GM10847 (cell line): ENCODE results near the gene FAAP100.
A peak's percentile ranks its signal among the peaks of the same experiment; 100 is the strongest.

Experiments
- POLR2A ChIP-seq: IDR thresholded peaks from 2 replicates; pipeline ENCODE4 v1.6.1; 2011; ENCODE audit not compliant: insufficient read length; ENCODE audit errors: extremely low read depth

FAAP100 gene

DNA sequence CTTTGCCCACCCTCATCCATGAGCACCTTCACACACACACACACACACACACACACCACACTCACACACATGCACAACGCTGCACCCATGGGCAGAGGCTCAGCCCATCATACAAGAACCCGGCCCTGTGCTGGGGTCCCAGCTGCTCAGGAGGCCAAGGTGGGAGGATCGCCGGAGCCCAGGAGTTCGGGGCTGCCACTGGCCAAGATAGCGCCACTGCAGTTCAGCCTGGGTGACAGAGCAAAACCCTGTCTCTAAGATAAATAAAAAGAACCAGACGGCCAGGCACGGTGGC, 27.3 kb downstream of the FAAP100 start:
- no peak for TF ChIP-seq POLR2A

GRCh38 chr17:81524039-81524864, 27.9 kb downstream of the FAAP100 start:
- TF ChIP-seq POLR2A: no peak

- TF ChIP-seq POLR2A: no peak
These were observed 28.6 kb downstream of the FAAP100 start for GRCh38 chr17:81523402-81524038.

DNA sequence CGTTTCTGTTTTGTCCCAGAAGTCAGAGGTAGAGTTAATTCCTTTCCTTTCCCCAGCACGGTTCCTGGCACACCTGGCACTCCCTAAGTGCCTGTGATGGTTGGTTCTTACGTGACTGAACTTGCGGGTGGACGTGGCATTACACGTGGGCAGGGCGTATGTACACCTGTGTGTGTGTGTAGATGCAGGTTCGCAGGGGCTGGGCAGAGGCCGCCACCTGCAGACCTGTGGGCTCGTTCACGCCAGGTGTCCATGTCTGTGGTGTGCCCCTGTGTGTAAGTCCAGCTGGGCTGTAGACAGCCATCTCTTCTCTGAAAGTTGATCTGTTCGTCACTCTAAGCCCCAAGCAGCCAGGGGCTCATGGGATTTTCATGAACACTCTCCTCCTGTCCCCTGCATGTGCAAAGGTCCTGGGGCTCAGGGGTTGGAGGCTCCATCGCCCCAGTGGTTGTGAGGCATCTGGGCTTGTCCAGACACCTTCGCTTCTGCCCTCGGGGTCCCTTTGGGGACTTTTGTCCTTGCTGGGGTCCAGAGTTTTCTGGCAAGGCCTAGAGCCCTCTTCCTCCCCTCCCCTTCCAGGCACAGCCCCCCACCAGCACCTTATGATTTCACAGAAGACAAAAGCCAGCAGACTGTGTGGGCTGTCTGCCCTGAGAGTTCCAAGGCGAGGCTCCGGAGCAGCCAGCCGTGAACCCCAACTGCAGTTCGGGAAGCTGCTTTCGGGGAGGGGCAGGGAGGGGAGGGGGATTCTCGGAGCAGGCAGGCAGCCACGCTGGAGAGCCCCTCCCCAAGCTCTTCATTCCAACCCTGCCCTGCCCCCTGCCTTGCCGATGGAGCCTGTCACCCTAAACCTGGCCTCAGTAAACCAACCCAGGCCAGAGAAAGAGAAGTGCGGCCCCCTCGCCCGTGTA, 29.4 kb downstream of the FAAP100 start:
- no peak for TF ChIP-seq POLR2A

DNA sequence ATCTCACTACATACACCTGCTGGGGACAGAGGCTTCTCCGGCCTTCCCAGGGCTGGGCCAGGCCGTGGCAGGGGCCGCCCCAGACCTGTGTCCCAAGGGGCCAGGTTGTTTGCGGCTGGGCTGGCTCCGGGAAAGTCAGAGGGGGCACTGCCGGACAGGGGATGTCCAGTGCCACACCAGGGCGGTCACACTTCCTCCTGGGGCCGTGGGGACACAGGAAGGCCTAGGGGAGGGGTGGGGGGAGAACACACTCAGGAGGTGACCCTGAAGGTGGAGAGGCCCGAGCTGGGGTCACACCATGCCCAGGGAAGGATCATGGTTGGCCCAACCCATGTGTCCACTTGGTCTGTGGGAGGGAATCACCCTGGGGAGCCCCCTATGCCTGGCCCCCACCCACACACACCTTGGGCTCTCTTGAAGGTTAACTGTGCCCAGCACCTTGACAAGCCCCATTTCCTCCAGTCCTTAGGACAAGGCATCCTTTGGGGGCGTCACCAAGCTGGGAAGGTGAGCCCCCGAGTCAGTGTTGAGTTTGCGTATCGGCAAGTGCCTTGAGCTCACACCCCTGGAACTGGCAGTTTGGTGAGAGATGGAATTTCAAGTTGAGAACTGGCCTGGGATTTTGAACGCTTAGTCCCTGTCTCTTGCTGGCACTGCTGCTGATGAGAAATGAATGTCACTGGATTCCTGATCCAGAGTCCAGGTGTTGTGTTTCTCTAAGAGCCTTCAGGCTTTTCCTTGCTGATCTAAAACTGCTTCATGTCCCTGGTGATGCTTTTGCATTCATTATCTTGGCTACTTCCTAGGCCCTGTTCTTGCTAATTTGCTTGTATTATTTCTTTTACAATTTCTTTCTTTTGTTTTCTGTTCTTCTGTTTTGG, 31.9 kb downstream of the FAAP100 start:
- no peak for TF ChIP-seq POLR2A

DNA sequence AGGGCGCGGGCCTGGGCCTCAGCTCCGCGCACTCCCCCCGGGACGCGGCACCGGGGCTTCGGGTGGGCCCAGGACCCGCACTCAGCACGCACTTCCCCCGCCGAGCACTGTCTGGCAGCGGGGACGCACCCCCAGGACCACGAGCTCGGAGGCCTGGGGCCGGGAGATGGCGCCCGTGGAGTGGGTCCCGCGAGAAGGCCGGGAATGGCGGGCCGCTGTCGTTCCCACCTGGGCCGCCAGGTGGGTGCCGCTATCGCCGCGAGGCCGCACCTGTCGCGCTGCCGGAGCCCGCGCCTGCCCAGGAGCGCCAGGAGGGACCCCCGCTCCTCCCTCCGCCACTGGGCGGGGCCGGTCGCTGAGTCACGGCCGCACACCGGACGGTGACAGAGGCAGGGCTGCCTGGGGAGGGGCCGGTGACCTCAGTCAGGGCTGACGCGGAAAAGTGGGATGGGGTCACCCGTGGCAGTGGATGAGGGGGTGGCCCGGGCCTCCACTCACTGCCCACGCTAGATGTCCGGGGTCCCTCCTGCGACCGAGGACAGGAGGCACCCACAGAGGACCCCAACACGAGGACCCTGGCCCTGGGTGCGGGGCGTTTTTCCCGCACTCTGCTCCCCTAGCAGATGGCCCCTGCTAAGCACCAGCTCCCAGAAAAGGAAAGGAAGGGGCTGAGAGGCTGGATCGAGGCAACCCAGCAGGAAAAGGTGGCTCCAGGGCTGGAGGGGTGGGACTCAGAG, 32.7 kb downstream of the FAAP100 start:
- TF ChIP-seq POLR2A: no peak

DNA sequence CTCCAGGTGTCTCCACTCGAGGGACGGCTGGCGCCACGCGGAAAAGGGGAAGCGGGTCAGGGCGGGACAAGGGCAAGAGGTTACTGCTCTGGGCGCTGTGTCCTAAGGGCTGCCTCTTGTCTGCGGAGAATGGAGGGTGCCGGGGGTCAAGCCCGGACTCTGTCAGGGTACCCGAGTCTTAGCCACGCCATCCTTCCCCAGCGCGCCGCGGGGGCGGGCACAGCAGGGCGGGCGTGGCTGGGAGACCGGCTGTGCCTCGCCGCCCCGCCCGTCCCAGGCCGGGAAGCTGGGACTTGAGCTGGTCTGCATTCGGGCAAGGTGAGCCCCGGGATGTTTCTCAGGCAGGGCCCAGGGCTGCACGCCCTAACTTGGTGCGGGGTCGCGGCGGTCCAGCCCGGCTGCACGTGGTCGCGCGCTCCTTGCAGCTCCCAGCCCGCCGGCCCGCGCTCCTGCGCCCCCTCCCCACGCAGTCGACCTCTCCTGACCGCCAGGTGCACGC, 33.3 kb downstream of the FAAP100 start:
- TF ChIP-seq POLR2A: peak; percentile 38

GRCh38 chr17:81518113-81518784, 33.9 kb downstream of the FAAP100 start:
- no peak for TF ChIP-seq POLR2A

DNA sequence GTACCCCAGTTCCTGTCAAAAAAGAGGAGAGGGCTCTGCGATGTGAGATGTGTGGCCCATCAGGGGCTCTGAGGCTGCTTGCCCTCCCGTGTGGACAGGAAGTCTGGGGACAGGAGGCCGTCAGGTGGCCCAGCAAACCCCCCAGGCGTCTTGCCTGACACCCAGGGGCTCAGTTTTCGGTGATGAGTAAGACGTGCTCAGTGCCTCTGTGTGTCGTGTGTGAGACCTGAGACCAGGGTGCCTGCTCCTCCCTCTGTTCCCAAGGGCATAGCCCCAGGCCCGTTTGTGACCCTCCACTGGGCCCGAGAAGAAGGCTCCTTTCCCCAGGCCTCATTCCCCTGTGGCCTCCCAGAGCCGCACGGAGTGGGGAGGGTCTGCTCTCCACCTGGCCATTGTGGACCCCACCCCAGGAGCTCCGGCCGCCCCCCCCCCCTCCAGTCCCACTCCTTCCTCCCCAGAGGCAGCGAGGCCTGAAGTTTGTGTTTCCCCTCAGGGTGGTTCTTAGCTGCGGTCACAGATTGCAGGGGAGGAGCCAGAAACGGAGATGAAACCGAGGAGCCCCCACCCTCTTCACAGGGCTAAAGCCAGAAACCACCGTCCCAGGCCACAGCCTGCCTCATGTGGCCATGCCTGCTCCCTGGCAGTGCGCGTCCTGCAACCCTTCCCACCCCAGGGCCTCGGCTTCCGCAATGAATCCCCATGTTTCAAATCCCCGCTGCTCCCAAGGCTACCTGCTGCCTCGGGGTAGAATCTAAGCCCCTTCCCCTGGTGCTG, 34.6 kb downstream of the FAAP100 start:
- TF ChIP-seq POLR2A: peak; percentile 64

DNA sequence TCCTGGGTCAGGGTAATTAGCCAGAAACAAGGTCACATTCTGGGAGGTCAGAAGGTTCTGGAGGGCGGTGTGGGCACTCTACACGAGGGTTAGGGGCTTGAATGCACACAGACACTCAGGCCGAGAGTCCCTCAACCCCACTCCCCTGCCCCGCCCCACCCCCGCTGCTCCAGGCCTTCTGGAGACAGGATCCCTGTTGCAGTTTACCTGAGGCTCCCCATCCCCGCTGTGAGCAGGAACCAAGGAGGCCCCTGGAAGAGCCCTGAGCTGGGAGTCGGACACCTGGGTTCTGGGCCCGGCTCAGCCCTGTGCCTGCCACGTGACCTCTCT, 35.2 kb downstream of the FAAP100 start:
- no peak for TF ChIP-seq POLR2A

- TF ChIP-seq POLR2A: no peak
These were observed 35.7 kb downstream of the FAAP100 start for GRCh38 chr17:81516439-81516838.

- TF ChIP-seq POLR2A: peak; percentile 7
These were observed 36.6 kb downstream of the FAAP100 start for GRCh38 chr17:81515530-81516041.
